KMS-11 (cell line): ENCODE data around the gene ADCY5.

Source experiments
- H2AFZ ChIP-seq: fragments of 200-600 bp; sonication (generic); 2 replicates; pipeline ENCODE4 v1.6.1; 2016; ENCODE audit warnings: antibody characterized with exemption, mixed run types, low read depth
- H3K27ac ChIP-seq: fragments of 200-600 bp; sonication (generic); 2 replicates; pipeline ENCODE4 v1.6.1; 2016; ENCODE audit warnings: mild to moderate bottlenecking, mixed run types
- H3K27me3 ChIP-seq: fragments of 200-600 bp; sonication (generic); 2 replicates; pipeline ENCODE4 v1.6.1; 2017; ENCODE audit warnings: mild to moderate bottlenecking, low read depth, mixed run types, moderate library complexity; ENCODE audit not compliant: insufficient read depth
- H3K36me3 ChIP-seq: fragments of 200-600 bp; sonication (generic); 2 replicates; pipeline ENCODE4 v1.6.1; 2017; ENCODE audit warnings: mild to moderate bottlenecking, mixed run types; ENCODE audit not compliant: insufficient read depth
- H3K4me1 ChIP-seq: fragments of 200-600 bp; sonication (generic); 2 replicates; pipeline ENCODE4 v1.6.1; 2016; ENCODE audit warnings: mild to moderate bottlenecking, low read depth, mixed run types; ENCODE audit not compliant: poor library complexity, severe bottlenecking
- H3K4me2 ChIP-seq: fragments of 200-600 bp; sonication (generic); 2 replicates; pipeline ENCODE4 v1.7.0; 2016; ENCODE audit warnings: mild to moderate bottlenecking, mixed run types
- H3K4me3 ChIP-seq: fragments of 200-600 bp; sonication (generic); IDR thresholded peaks from 2 replicates; pipeline ENCODE4 v1.6.1; 2017; ENCODE audit warnings: low read depth, low read length, mixed read lengths; ENCODE audit not compliant: insufficient read depth
- H3K79me2 ChIP-seq: fragments of 200-600 bp; sonication (generic); 2 replicates; pipeline ENCODE4 v1.6.1; 2016; ENCODE audit warnings: low read depth, mixed run types; ENCODE audit not compliant: insufficient read depth
- H3K9ac ChIP-seq: fragments of 200-600 bp; sonication (generic); 2 replicates; pipeline ENCODE4 v1.6.1; 2016; ENCODE audit warnings: mild to moderate bottlenecking, mixed run types
- H4K20me1 ChIP-seq: fragments of 200-600 bp; sonication (generic); 2 replicates; pipeline ENCODE4 v1.6.1; 2016; ENCODE audit warnings: mild to moderate bottlenecking, mixed run types; ENCODE audit not compliant: insufficient read depth
- TF ChIP-seq, protein P1 (sequence below): fragments of 200-600 bp; sonication (generic); conservative IDR thresholded peaks from 2 replicates; pipeline ENCODE4 v1.6.1; 2017; ENCODE audit warnings: low read depth, mild to moderate bottlenecking, antibody characterized with exemption, low read length, moderate library complexity, mixed read lengths

Gene ADCY5

DNA sequence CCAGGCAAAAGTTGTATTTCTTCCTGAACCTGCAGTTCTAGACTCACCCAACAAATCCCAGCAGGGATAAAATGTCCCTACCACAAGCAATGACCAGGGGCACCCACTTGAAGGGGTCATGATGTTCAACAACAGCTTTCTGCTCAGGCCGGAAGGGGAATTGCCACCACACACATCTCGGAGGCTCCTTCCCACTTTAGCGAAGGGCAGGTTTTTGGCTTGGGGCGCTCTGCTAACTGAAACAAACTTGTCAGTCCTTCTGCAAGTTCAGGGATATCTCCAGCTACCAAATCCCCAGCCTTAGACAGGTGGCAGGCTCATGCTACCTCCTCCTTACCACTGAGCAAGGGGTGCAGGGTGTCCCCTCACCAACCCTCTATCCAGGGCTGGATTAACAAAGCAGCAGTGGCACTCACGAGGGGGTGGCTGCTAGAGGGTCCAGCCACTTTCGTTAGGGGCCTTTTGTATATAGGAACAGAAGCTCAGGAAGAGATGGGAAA lies 2.2 kb downstream of the ADCY5 start:
- H3K4me1 ChIP-seq, result no peaks in the 10 kb centered on the region
- TF ChIP-seq, protein P1, sequence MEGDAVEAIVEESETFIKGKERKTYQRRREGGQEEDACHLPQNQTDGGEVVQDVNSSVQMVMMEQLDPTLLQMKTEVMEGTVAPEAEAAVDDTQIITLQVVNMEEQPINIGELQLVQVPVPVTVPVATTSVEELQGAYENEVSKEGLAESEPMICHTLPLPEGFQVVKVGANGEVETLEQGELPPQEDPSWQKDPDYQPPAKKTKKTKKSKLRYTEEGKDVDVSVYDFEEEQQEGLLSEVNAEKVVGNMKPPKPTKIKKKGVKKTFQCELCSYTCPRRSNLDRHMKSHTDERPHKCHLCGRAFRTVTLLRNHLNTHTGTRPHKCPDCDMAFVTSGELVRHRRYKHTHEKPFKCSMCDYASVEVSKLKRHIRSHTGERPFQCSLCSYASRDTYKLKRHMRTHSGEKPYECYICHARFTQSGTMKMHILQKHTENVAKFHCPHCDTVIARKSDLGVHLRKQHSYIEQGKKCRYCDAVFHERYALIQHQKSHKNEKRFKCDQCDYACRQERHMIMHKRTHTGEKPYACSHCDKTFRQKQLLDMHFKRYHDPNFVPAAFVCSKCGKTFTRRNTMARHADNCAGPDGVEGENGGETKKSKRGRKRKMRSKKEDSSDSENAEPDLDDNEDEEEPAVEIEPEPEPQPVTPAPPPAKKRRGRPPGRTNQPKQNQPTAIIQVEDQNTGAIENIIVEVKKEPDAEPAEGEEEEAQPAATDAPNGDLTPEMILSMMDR, result no peak
- no peak overlapping the region for H3K4me2 ChIP-seq
- no peak overlapping the region for H2AFZ ChIP-seq
- H3K27ac ChIP-seq, result no peak overlapping the region
- no peak overlapping the region for H3K4me3 ChIP-seq
- H3K27me3 ChIP-seq, result no peaks in the 10 kb centered on the region
- no peaks in the 10 kb centered on the region for H3K79me2 ChIP-seq
- no peaks in the 10 kb centered on the region for H3K36me3 ChIP-seq
- no peaks in the 10 kb centered on the region for H4K20me1 ChIP-seq
- H3K9ac ChIP-seq, result no peak overlapping the region

DNA sequence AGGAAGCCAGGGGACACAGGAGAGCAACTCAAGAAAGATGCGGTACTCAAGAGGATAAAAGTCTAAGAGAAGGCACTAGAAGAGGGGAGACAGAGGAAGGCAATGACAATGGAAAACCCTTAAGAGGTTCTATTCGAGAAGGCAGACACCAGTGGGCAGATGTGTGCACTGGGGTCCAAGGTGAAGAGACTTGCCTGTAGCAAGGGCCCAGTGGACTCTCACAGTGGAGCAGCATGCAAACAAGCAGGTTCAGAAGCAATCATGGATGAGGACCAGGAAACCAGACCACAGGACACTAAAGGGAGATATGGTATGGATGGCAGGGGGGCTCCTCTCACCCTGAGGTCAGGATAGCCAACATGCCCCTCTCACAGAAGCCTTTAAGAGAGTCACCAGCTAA lies 2.7 kb downstream of the ADCY5 start:
- Histone ChIP-seq H3K4me3 (no peak overlapping the region), H2AFZ (no peak overlapping the region), H3K79me2 (no peaks in the 10 kb centered on the region), H3K4me2 (no peak overlapping the region), H3K27ac (no peak overlapping the region), H3K9ac (no peak overlapping the region), H3K4me1 (no peaks in the 10 kb centered on the region), H4K20me1 (no peaks in the 10 kb centered on the region), H3K36me3 (no peaks in the 10 kb centered on the region), H3K27me3 (no peaks in the 10 kb centered on the region)
- TF ChIP-seq, protein P1, result no peak

DNA sequence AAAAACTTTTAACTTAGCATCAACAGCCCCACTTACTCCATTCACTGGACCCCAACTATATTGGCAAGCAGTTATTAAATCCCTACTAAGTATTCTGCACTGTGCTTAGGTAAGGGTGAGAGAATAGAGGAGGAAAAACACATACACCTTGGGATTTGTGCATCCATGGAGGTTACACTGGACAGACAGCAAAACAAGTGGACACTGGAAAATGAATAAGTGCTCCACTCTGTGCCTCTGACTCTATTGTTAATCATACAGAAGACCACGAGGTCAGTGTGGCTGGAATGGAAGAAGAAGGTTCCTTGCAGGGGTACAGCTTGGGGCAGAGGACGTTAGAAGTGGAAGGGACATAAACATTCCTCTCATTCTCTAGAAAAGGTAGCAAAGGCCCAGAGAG lies 3.2 kb downstream of the ADCY5 start:
- Histone ChIP-seq H3K27me3 (no peaks in the 10 kb centered on the region), H2AFZ (no peak overlapping the region), H3K27ac (no peak overlapping the region), H3K4me1 (no peaks in the 10 kb centered on the region), H3K36me3 (no peaks in the 10 kb centered on the region), H3K4me2 (no peak overlapping the region), H3K79me2 (no peaks in the 10 kb centered on the region), H4K20me1 (no peaks in the 10 kb centered on the region), H3K4me3 (no peak overlapping the region), H3K9ac (no peak overlapping the region)
- TF ChIP-seq, protein P1, result no peak

DNA sequence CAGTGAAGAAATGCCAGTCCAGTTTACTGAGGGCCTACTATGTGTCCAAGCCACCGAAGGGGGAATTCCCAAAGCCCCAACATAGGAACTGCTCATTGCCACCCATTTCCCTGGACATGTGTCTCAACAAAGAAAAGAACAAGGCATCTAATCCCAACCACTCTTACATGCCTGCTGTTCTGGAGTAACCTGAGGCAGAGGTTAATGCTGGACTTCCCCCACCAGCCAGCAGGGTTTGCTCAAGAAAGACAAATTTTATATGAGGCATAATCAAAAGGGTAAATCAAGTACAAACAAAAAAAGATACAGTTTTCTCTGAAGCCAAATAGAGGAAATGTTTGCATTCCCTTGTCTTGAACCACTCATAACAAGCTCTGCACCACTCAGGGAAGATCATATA lies 4.1 kb downstream of the ADCY5 start:
- no peaks in the 10 kb centered on the region for H3K79me2 ChIP-seq
- no peak overlapping the region for H3K9ac ChIP-seq
- no peaks in the 10 kb centered on the region for H3K36me3 ChIP-seq
- H3K4me2 ChIP-seq, result no peak overlapping the region
- H3K4me1 ChIP-seq, result no peaks in the 10 kb centered on the region
- H3K4me3 ChIP-seq, result no peak overlapping the region
- no peak overlapping the region for H3K27ac ChIP-seq
- TF ChIP-seq, protein P1, result no peak
- H3K27me3 ChIP-seq, result no peaks in the 10 kb centered on the region
- no peak overlapping the region for H2AFZ ChIP-seq
- H4K20me1 ChIP-seq, result no peaks in the 10 kb centered on the region
